Epithelial cell of esophagus (primary cell): Measurements from ENCODE around the gene CDK11B.
"Not testable (repeated sequence)": the region's sequence is repeated elsewhere in the genome, so short reads cannot be mapped to it uniquely, and the experiment has no call there.

Experiments
- DNase-seq: peaks from one replicate; pipeline ENCODE4 v3.0.0; 2010; ENCODE audit warnings: low read depth
- H3K4me3 ChIP-seq: 2 replicates; pipeline ENCODE4 v1.5.1; 2011; ENCODE audit warnings: mild to moderate bottlenecking, low read length, control low read depth
- TF ChIP-seq, protein P1 (sequence below): IDR thresholded peaks from 2 replicates; pipeline ENCODE4 v1.5.1; 2011; ENCODE audit warnings: low read depth, mild to moderate bottlenecking, low read length, control low read depth, inconsistent platforms; ENCODE audit not compliant: insufficient read depth; ENCODE audit errors: missing control alignments

CDK11B gene

DNA sequence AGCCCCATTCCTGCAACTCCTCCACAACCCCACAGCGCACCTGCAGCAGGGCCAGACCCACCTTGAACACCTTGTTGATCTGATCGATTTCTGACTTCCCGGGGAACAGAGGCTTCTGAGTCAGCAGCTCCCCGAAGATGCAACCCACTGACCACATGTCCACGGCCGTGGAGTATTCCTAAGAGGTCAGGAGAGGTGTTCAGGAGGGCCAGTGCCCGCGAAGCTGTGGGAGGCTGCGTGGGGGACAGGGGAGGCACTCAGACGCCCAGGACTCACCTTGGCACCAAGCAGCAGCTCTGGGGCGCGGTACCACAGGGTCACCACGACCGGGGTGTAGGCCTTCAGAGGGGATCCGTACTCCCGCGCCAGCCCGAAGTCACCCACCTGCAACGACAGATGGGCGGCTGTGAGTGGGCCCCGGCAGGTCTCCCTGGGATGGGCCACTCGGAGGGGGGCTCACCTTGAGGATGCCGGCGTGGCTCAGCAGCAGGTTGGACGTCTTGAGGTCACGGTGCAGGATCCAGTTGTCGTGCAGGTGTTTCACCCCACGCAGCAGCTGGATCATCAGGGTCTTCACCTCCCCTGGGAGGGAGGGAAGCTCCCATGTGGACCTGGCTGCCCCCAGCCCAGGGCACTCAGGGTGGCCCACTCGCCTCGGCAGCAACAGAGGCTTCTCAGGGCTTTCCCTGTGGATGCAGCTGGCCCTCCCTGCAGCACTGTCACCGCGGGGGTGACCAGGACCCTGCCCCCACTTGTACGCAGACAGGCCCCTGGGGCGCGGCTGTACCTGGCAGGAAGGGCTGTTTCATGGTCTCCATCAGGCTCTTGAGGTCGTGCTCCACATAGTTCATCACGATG is 22.0 kb downstream of the CDK11B start:
- H3K4me3 ChIP-seq, DNase-seq: not testable (repeated sequence)

DNA sequence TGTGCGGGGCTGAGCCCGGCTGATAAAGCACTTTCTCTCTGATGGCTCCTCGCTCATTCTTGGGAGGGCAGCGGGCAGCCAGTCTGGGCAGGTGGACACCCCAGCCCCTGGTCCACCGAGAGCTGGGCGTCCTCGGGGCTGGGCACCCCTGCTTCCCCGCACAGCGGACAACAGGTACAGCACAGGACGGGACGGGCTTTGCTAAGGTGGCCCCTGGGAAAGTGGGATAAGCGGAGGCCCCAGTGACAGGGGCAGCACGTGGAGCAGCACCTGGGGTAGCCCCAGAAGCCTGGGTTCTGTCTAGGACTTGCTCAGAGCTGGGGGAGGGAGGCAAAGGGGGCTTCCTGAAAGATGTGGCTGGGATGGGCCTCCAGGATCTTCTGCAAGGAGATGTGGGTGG is 24.2 kb downstream of the CDK11B start:
- not testable (repeated sequence) for DNase-seq, H3K4me3 ChIP-seq

DNA sequence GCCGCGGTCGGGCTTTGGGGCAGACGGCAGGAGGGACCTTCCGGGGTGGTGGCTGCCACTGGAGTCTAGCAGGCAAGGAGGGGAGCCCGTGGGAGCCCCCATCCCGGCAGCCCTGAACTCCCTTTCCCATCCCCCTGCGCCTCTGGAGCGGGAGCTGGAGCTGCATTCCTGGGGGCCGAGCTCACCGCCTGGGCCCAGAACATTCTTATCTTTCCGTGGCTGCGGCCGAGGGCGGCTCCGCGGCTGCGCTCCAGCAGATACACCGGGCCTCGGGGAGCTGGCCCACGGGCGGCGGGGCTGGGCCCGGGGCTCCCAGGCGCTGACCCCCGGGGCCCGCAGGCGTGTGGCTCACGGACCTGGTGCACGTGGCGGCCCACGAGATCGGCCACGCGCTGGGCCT is 25.4 kb downstream of the CDK11B start:
- not testable (repeated sequence) for DNase-seq, H3K4me3 ChIP-seq

DNA sequence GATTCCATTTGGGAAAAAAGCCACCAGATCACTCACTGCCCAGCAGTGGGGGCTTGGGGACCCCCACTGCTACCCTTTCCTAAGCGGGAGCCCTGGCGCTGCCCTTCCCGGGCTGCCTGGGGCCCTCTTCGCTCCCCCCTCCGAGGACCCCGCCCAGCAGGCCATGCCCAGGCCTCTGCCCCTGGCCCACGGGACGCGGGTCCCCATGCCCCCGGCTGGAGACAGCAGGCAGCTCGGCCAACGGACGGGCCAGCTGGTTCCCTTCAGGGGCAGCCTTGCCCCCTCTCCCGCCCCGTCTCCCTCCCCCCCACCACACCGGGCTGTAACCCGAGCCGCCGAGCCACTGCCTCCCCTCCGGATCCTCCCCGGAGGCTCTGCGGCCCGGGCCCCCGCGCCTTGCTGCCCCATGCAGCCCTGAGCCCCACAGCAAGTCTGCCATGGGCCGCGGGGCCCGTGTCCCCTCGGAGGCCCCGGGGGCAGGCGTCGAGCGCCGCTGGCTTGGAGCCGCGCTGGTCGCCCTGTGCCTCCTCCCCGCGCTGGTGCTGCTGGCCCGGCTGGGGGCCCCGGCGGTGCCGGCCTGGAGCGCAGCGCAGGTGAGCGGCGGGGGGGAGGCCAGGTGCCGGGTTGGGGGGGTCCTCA is 26.9 kb downstream of the CDK11B start, which contains the start of gene MMP23B:
TSS of gene MMP23B (plus strand) at position 392 of the 639 bp plus-strand sequence. CDS start at position 438, 46 bp downstream.
- no peak within 1 kb of the TSS for H3K4me3 ChIP-seq
- TF ChIP-seq, protein P1, sequence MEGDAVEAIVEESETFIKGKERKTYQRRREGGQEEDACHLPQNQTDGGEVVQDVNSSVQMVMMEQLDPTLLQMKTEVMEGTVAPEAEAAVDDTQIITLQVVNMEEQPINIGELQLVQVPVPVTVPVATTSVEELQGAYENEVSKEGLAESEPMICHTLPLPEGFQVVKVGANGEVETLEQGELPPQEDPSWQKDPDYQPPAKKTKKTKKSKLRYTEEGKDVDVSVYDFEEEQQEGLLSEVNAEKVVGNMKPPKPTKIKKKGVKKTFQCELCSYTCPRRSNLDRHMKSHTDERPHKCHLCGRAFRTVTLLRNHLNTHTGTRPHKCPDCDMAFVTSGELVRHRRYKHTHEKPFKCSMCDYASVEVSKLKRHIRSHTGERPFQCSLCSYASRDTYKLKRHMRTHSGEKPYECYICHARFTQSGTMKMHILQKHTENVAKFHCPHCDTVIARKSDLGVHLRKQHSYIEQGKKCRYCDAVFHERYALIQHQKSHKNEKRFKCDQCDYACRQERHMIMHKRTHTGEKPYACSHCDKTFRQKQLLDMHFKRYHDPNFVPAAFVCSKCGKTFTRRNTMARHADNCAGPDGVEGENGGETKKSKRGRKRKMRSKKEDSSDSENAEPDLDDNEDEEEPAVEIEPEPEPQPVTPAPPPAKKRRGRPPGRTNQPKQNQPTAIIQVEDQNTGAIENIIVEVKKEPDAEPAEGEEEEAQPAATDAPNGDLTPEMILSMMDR = no peak
- no peak for DNase-seq

DNA sequence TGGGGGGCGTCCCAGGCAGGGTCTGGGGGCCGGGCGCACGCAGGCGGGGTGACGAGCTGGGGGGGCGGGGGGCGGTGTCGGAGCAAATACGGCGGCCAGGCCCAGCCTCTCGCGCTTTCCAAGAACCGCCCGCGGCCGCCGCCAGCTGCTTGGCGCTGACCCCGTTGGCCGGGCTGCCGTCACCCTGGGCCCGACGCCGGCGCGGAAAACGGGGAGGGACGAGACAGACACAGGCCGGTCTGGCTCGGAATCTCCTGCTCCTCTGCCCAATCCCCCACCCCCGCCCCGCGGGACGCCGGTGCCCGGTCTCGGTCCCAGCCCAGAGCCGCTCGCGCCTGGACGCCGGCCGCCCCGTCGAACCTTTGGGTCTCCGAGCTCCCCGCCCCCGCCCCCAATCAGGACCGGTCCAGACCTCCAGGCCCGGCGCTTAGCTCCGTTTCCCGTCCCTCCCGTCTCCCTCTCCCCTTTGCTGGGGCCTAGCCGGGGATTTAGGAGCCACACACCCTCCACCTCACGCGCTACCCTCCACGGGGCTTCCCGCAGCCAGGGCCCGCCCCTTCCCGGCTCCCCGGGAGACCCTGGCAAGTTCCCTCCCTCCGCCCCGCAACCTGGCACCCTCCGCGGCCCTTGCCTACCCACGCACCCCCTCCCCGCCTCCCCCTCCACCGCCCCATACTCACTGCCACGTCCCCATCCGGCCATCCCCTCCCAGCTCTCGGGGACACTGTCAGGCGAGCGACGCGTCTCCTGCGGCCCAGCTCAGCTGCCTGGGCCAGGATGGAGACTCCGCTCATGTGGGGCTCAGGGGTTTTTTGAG is 27.6 kb downstream of the CDK11B start:
- TF ChIP-seq, protein P1 = no peak
- DNase-seq = no peak
- H3K4me3 ChIP-seq = no peak overlapping the region

DNA sequence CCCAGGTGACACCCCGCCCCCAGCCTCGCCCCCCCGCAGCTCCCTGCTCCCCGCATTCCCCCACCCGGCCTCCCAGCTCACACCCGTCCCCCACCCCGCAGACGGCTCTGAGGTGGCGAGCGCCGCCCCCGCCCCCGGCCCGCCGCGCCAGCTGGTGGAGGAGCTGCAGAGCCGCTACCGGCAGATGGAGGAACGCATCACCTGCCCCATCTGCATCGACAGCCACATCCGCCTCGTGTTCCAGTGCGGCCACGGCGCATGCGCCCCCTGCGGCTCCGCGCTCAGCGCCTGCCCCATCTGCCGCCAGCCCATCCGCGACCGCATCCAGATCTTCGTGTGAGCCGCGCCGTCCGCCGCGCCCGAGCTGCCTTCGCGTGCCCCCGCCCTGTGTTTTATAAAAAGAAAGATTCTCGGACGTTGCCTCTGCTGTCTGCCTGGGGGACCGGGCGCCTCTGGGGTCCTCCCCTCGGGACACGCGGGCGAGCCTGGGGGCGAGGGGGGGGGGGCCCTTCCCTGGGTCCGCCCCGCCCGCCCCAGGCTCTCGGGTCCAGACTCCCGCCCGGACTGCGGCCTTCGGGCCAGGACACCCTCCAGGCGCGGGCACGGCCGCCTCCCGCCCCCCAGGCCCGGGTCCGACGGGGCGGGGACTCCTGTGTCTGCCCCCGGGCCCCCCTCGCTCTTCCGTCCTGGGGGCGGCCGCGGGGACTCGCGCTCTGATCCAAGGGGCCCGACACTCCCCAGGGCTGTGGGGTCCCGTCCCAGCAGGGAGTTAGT is 28.4 kb downstream of the CDK11B start:
- peak; percentile 80 for DNase-seq
- H3K4me3 ChIP-seq = no peak overlapping the region
- TF ChIP-seq, protein P1 = no peak

GRCh38 chr1:1629430-1630190 is 29.2 kb downstream of the CDK11B start:
- DNase-seq = no peak
- TF ChIP-seq, protein P1 = no peak
- H3K4me3 ChIP-seq = peak overlapping the region; percentile 34
